GM12891 (cell line): Measurements from ENCODE around the gene CEACAM1.
A peak's percentile ranks its signal among the peaks of the same experiment; 100 is the strongest.

Experiments used
- POLR2A ChIP-seq: IDR thresholded peaks from 2 replicates; pipeline ENCODE4 v1.6.1; 2011; ENCODE audit warnings: low read depth, low read length, control low read depth
- POLR2AphosphoS5 ChIP-seq: IDR thresholded peaks from 2 replicates; pipeline ENCODE4 v1.6.1; 2011; ENCODE audit warnings: low read depth, low read length, control low read depth
- POU2F2 ChIP-seq: IDR thresholded peaks from 2 replicates; pipeline ENCODE4 v1.6.1; 2011; ENCODE audit warnings: low read depth, mild to moderate bottlenecking, control low read depth, low read length, moderate library complexity
- TAF1 ChIP-seq: IDR thresholded peaks from 2 replicates; pipeline ENCODE4 v1.6.1; 2011; ENCODE audit warnings: low read depth, low read length, control low read depth

DNA sequence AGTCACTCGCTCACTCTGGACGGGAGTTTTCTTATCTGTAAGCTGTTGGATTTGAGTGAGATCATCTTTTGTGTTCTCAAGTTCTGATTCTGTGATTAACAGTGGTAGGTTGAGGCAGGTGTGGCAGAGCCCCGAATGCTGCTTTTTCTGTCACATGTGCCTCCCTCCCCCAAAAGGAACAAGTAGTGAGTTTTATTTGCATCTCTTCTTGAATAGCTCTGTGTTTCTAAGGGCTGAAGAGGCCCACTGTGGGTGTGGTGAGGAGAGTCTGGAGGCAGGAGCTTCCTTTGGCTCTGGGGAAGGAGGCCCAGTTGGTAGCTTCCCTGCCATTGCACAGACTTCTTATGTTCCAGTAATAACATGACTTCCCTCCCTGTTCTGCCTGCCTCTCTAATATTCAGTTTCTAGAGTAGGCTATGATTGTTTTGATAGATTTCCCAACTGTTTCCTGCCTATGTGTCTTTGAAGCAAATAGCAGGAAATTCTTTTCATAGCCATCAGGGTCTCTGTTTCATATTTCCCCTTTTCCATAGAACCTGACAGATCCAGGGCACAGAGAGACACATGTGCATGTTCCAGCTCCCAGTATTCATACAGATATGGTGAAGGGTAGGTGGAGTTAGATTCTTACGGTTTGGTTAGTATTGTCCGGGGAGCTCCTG lies 61.6 kb downstream of the CEACAM1 start:
- TF ChIP-seq POU2F2 (peak; percentile 45; the same call in 1 of the 2 replicates), POLR2AphosphoS5 (0 out of 2 replicates have a peak, but pooled peaks have one; percentile 1), POLR2A (0 out of 2 replicates have a peak, but pooled peaks have one; percentile 33), TAF1 (no peak)
